PC-9 (cell line): ENCODE data around the gene C21orf58. TPM values are rescaled to one million over a fixed set of nuclear protein-coding genes. Genes with fewer than 3 reads are reported as not detected.

Experiments
- BruUV-seq: library from RNA; stranded (reverse); fragments of 400-500 nt; replicated peaks from 2 replicates; lab custom pipeline; 2021; lab: Mats Ljungman, UMichigan
- CTCF ChIA-PET: fragments of 300-600 bp; sonication (Branson Sonifier 250); formaldehyde crosslinking; loops from one replicate; lab custom pipeline; 2022; ENCODE audit warnings: antibody characterized with exemption; lab: Charles Lee
- POLR2A ChIA-PET: fragments of 300-600 bp; sonication (Branson Sonifier 250); formaldehyde crosslinking; loops from one replicate; lab custom pipeline; 2022; ENCODE audit warnings: antibody characterized with exemption; ENCODE audit not compliant: unreplicated experiment; lab: Charles Lee
- DNase-seq, 2 experiments: peaks; one replicate each; pipeline versions ENCODE4 v3.0.0 to v3.0.0-alpha.2; 2015 to 2022; ENCODE audit warnings: mixed read lengths in 1 of 2
- H2AFZ ChIP-seq: fragments of 200-600 bp; sonication (generic); 2 replicates; pipeline ENCODE4 v1.8.1; 2017; ENCODE audit warnings: antibody characterized with exemption
- H3F3A ChIP-seq: fragments of 200-600 bp; sonication (generic); 2 replicates; pipeline ENCODE4 v1.8.1; 2017; ENCODE audit warnings: antibody characterized with exemption, mild to moderate bottlenecking, low read depth; ENCODE audit not compliant: insufficient read depth
- H3K27ac ChIP-seq: fragments of 200-600 bp; sonication (generic); 2 replicates; pipeline ENCODE4 v1.6.1; 2016; ENCODE audit warnings: mixed run types
- H3K27me3 ChIP-seq: fragments of 200-600 bp; sonication (generic); 2 replicates; pipeline ENCODE4 v1.6.1; 2016; ENCODE audit warnings: low read depth, mixed run types; ENCODE audit not compliant: insufficient read depth
- H3K36me3 ChIP-seq: fragments of 200-600 bp; sonication (generic); 2 replicates; pipeline ENCODE4 v1.6.1; 2016; ENCODE audit warnings: low read depth, mixed run types
- H3K4me1 ChIP-seq: fragments of 200-600 bp; sonication (generic); replicated peaks from 2 replicates; pipeline ENCODE4 v1.6.1; 2016; ENCODE audit warnings: mixed run types; ENCODE audit not compliant: insufficient read depth
- H3K4me2 ChIP-seq: fragments of 200-600 bp; sonication (generic); 2 replicates; pipeline ENCODE4 v1.6.1; 2017; ENCODE audit warnings: mixed run types
- H3K4me3 ChIP-seq: fragments of 200-600 bp; sonication (generic); 2 replicates; pipeline ENCODE4 v1.6.1; 2016; ENCODE audit warnings: mixed run types
- H3K79me2 ChIP-seq: fragments of 200-600 bp; sonication (generic); 2 replicates; pipeline ENCODE4 v1.6.1; 2017; ENCODE audit warnings: low read depth, mixed run types
- H3K9me2 ChIP-seq: fragments of 200-600 bp; sonication (generic); 2 replicates; pipeline ENCODE4 v1.8.1; 2017; ENCODE audit warnings: mild to moderate bottlenecking; ENCODE audit not compliant: insufficient read depth
- H3K9me3 ChIP-seq: fragments of 200-600 bp; sonication (generic); 2 replicates; pipeline ENCODE4 v1.8.1; 2016; ENCODE audit warnings: low read depth; ENCODE audit not compliant: insufficient read depth
- H4K20me1 ChIP-seq: fragments of 200-600 bp; sonication (generic); 2 replicates; pipeline ENCODE4 v1.8.1; 2017; ENCODE audit not compliant: insufficient read depth
- CTCF ChIP-seq: fragments of 200-600 bp; sonication (generic); conservative IDR thresholded peaks from 2 replicates; pipeline ENCODE4 v1.6.1; 2017; ENCODE audit warnings: mixed run types, antibody characterized with exemption, mild to moderate bottlenecking, moderate library complexity
- EZH2 ChIP-seq: fragments of 200-600 bp; sonication (generic); IDR thresholded peaks from 2 replicates; pipeline ENCODE4 v1.8.0; 2017; ENCODE audit warnings: antibody characterized with exemption, low read depth
- intact Hi-C: fragments of 100-400 bp; cut with micrococcal nuclease; formaldehyde crosslinking; loops from one replicate; pipeline ENCODE4 v1.10.0; 2022; ENCODE audit not compliant: unreplicated experiment
- total RNA-seq: library from RNA; stranded (reverse); gene quantifications from 2 replicates; pipeline ENCODE4 v1.2.3, GENCODE V29; 2021

C21orf58 gene
- total RNA-seq, 1 experiment from 2014 or later, result 28.9 TPM

- no peak for TF ChIP-seq EZH2
- TF ChIP-seq CTCF, result 0 out of 2 replicates have a peak, but pooled peaks have one; percentile 18
- Histone ChIP-seq H3K9me2 (no peaks in the 10 kb centered on the region), H3K4me3 (no peak overlapping the region), H3K27ac (no peak overlapping the region), H3K36me3 (no peaks in the 10 kb centered on the region; the same call in 1 of the 2 replicates), H3K4me2 (no peak overlapping the region), H4K20me1 (no peaks in the 10 kb centered on the region), H3F3A (no peaks in the 10 kb centered on the region; the same call in 1 of the 2 replicates), H3K79me2 (no peaks in the 10 kb centered on the region; the same call in 1 of the 2 replicates), H2AFZ (no peak overlapping the region), H3K4me1 (peaks cover 7% of the 10 kb centered on the region), H3K9me3 (no peaks in the 10 kb centered on the region; the same call in 1 of the 2 replicates), H3K27me3 (no peaks in the 10 kb centered on the region)
- CTCF ChIA-PET, result no interaction called here
- no peak for DNase-seq
- intact Hi-C loops, result no loop called here
- POLR2A ChIA-PET, result no interaction called here
- BruUV-seq, result no TSS peak
Measured at GRCh38 chr21:46347791-46348381, 24.2 kb upstream of the C21orf58 start.

DNA sequence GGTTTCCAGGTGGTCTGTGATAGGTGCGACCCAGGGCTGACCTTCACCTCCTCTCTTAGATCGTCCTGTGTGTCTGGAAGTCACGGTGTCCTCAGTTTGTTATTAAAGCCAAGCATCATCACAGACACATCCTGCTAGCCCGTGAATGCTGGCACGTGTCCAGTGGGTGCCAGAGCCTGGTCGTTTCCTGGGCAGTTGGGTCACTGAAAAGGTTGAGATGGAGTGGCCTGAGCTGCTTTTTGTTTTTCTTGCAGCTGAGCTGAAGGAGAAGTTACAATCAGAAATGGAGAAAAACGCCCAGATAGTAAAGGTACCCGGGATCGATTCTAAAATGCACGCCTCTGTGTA is 23.5 kb upstream of the C21orf58 start:
- TF ChIP-seq EZH2, result no peak
- TF ChIP-seq CTCF, result no peak
- no peak overlapping the region for H3K27ac ChIP-seq

GRCh38 chr21:46346296-46347202 is 22.9 kb upstream of the C21orf58 start:
- TF ChIP-seq CTCF (no peak), EZH2 (no peak)
- ChIA-PET POLR2A (no interaction called here), CTCF (no interaction called here)
- no peak overlapping the region for H3K27ac ChIP-seq
- H3F3A ChIP-seq, result no peaks in the 10 kb centered on the region; the same call in 1 of the 2 replicates
- peaks cover 7% of the 10 kb centered on the region for H3K4me1 ChIP-seq
- no TSS peak for BruUV-seq
- no peak for DNase-seq
- H3K36me3 ChIP-seq, result no peaks in the 10 kb centered on the region; the same call in 1 of the 2 replicates
- no peak overlapping the region for H2AFZ ChIP-seq
- intact Hi-C loops, result no loop called here
- no peaks in the 10 kb centered on the region for H4K20me1 ChIP-seq
- H3K9me3 ChIP-seq, result no peaks in the 10 kb centered on the region; the same call in 1 of the 2 replicates
- H3K4me2 ChIP-seq, result no peak overlapping the region
- H3K4me3 ChIP-seq, result no peak overlapping the region
- H3K79me2 ChIP-seq, result no peaks in the 10 kb centered on the region; the same call in 1 of the 2 replicates
- no peaks in the 10 kb centered on the region for H3K27me3 ChIP-seq
- H3K9me2 ChIP-seq, result no peaks in the 10 kb centered on the region

More for the DNA sequence above, 23.5 kb upstream of the C21orf58 start:
- Histone ChIP-seq H2AFZ (no peak overlapping the region), H3K36me3 (no peaks in the 10 kb centered on the region; the same call in 1 of the 2 replicates), H3K4me2 (no peak overlapping the region), H3K4me1 (peaks cover 7% of the 10 kb centered on the region), H4K20me1 (no peaks in the 10 kb centered on the region), H3K9me3 (no peaks in the 10 kb centered on the region; the same call in 1 of the 2 replicates), H3K27me3 (no peaks in the 10 kb centered on the region), H3K4me3 (no peak overlapping the region), H3F3A (no peaks in the 10 kb centered on the region; the same call in 1 of the 2 replicates), H3K79me2 (no peaks in the 10 kb centered on the region; the same call in 1 of the 2 replicates), H3K9me2 (no peaks in the 10 kb centered on the region)
- ChIA-PET POLR2A (no interaction called here), CTCF (no interaction called here)
- no TSS peak for BruUV-seq
- intact Hi-C loops, result no loop called here
- no peak for DNase-seq
